Stimulated activated CD8-positive, alpha-beta memory T cell treated with anti-CD3 and anti-CD28 coated beads, Interleukin-4, amount 100 ng/mL, for 24 hours (primary cell): Measurements from ENCODE around the gene RBBP5.

ENCODE experiments used
- DNase-seq: peaks from one replicate; pipeline ENCODE4 v3.0.0-alpha.2; 2020; ENCODE audit warnings: low read depth

RBBP5 gene

DNA sequence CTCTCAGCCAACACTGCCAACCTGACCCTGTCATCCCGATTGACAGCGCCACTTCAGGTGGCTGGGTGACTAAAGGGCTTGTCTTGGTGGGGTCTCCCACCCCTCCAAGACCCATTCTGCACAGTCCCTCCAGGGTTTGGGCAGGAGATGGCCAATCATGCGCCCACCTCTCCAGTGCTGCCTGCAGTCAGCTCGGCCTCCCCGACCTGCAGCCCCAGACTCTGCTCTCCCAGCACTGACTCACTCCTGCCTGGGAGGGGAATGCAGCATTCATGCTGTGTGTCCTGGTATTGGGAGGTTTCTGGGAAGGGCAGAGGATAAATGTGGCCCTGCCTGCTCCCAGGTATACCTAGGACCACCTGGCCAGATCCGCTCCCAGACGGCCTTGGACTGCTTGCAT lies 47.3 kb downstream of the RBBP5 start:
- no peak for DNase-seq

DNA sequence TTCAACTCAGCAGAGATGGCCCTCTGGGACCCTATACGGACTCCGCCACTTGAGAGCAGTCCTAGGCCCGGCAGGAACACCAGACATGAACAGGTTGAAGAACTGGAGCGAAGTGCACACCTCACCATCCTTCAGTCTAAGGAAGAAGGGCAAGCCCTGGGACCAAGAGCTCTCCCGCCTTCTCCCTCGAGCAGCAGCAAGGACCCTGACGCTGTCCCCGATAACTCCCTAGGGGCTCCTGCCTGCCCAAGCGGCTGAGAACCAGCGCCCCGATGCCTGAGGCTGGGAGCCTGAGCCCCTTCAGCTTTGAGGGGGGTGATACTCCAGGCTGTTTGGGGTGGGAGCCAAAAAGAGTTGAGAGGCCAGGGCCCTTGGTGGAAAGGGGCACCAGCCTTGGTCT lies 47.7 kb downstream of the RBBP5 start:
- no peak for DNase-seq

DNA sequence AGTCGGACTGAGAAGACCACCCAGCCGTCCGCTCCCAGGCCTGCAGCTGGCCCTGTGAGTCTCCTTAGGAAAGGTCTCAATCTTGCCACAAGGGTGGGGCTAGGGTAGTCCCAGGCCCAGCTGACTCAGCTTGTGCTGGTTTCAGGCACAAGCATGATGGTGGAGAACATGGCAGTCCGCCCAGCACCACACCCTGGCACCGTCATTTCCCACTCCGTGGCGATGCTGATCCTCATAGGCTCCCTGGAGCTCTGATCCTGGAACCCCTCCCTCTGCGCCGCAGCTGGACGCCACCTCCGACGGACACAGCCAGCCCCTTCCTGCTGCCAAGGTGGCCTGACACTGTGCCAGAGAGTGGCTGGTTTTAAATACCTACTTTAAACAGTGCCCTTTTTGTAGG lies 48.3 kb downstream of the RBBP5 start:
- no peak for DNase-seq

DNA sequence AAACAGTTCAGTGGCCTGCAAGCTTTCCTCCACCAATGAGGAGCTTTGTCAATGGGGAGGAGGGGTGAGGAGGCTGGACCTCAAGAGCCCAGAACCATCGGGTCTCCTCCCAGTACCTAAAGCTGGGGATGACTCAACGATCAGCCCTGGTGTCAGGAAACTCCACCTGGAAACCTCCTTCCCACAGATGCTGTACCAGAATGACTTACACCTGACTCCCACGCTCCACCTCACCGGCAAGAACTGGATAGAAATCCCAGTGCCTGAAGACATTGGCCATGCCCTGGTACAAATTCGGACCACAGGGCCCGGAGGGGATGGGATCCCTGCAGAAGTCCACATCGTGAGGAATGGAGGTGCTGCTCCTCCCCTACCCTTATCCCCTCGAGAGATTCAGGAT lies 48.9 kb downstream of the RBBP5 start:
- DNase-seq: no peak

DNA sequence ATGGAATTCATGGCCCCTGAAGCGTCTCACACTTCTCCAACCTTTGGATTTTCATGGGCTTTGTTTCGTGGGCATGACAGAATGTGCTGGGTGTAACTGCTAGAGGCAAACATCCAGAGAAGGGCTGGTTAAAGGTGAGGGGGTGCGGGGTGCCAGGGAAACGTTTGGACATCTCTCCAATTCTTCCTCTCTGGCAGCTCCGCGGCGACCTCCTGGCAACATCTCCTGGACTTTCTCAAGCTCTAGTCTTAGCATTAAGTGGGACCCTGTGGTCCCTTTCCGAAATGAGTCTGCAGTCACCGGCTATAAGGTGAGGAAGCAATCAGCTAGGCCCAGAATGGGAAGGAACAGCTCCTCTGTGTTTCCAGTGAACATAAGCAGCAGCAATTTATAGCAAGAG lies 49.5 kb downstream of the RBBP5 start:
- no peak for DNase-seq

DNA sequence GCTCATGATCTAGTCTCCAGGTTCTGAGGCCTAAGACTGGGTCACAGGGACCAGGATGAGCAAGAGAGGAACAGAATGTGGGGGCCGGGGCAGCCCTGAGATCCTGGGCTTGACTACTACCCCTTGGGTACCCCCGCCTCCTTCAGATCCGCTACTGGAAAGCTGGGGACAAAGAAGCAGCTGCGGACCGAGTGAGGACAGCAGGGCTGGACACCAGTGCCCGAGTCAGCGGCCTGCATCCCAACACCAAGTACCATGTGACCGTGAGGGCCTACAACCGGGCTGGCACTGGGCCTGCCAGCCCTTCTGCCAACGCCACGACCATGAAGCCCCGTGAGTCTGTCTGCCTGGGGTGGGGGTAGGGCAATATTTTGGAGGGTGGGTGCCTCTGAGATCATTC lies 50.0 kb downstream of the RBBP5 start:
- DNase-seq: no peak

DNA sequence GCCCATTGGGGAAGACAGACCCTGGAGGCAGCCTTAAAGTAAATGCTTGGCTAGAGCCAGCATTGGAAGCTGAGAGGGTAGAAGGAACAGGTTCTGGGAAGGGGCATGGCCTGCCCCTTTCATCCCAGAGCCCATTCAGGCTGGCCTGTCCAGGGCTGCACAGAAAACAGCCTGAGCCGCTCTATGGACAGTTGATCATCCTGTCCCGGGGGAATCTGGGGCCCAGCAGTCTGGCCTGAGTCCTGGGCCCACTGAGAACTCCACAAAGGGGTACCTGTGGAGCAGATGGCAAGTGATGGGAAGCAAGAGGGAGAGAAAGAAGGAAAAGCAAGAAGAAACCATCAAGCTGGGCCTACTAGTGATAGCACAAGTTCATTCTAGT lies 50.8 kb downstream of the RBBP5 start:
- no peak for DNase-seq

DNA sequence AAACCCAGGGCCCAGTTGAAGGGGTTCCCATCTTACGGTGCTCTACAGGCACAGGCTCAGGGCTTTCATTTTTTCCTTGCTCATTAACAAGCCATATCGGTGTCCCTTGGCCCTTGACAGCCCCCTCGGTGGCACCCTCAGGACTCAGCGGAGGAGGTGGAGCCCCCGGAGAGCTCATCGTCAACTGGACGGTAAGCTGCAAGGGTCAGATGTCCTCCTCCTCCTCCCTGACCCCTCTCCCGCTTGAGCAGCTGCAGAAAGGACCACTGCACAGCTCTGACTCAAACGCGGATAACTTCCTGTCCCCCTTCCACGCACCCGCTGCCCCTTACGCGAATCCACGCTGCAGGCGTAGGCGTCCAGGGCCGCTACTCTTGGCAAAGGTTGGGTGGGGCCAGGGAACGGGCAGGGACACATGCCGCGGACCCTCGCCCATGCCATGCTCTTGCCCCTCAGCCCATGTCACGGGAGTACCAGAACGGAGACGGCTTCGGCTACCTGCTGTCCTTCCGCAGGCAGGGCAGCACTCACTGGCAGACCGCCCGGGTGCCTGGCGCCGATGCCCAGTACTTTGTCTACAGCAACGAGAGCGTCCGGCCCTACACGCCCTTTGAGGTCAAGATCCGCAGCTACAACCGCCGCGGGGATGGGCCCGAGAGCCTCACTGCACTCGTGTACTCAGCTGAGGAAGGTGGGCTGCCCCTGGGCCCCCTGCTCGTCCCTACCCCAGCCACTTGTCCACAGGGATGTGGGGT lies 52.2 kb downstream of the RBBP5 start:
- no peak for DNase-seq

DNA sequence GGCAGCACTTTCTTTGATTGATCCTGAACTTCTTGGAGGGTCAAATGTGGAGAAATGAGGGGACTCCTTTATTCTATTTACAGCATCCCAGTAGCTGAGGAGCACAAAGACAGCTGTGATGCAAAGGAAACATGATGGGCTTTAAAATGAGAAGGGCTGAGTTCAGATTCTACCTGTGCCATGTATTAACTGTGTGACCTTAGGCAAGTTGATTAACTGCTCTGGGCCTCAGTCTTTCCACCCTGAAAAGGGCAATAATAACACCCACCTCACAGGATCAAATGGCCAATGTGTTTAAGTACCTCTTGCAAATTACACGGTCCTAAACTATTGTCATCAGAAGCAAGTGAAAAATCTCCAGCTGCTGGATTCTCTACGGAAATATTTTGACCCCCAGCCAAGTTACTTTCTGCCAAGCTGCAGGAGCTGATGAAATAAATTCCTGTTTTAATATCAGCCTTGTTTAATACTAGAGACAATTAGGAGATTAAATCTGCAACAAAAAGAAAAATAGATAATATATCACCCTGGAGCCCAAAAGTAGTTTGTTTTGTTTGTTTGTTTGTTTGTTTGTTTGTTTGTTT lies 53.2 kb downstream of the RBBP5 start:
- DNase-seq: no peak

DNA sequence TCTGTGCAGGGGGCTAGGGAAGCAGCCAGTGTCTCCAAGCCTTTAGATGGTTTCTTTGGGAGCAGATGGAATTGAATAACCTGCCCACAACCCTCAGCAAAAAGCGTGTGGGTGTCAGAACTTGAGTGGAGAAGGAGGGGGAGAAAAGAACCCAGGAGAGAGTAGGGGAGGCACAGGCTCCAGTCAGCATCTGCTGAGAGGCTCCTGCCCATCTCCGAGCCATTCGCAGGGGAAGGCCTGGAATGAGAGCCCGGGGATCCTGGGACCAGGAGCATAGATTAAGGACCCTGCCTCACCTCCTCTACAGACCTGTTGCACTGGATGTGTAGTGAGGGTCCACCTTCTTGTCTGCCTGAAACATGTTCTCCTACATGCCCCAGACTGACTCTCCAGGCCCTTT lies 53.8 kb downstream of the RBBP5 start:
- no peak for DNase-seq

DNA sequence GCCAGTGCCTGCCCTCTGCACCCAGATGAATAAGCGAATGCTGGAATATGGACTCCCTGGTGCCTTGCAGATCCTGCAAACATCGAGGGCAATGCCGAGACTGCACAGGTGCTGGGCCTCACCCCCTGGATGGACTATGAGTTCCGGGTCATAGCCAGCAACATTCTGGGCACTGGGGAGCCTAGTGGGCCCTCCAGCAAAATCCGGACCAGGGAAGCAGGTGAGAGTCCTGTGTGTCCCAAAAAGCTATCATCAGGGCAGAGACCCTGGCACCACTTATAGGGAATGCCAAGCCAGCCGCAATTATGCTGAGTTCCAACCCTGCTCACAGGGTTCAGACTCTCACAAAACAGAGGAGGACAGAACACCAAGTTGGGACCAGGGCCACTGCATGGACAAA lies 54.7 kb downstream of the RBBP5 start:
- no peak for DNase-seq

DNA sequence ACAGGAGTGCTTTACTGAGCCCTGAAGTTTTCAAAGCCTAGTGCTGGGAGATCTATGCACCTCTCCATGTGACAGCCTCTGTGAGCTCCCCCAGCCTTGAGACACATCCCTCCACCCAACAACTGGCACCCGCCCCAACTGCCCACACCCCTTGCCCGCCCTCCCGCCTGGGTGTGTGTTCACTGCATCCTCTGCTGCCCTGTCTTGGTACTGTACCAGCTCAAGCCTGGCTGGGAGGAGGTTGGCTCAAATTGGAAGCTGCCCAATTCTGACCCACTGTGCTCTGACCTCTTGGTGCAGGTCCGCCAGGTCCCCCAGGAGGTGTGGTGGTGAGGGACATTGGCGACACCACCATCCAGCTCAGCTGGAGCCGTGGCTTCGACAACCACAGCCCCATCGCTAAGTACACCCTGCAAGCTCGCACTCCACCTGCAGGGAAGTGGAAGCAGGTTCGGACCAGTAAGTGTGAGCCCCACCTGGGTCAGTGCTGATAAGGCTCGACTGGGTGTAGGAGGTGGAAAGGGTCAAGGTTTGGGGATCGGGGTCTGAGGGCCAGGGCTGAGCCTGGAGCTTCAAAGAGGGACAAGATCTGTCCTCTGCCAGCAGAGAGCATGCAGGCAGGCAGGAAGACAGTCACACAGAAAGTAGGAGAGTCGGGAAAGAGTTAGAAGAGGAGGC lies 55.5 kb downstream of the RBBP5 start:
- DNase-seq: no peak

DNA sequence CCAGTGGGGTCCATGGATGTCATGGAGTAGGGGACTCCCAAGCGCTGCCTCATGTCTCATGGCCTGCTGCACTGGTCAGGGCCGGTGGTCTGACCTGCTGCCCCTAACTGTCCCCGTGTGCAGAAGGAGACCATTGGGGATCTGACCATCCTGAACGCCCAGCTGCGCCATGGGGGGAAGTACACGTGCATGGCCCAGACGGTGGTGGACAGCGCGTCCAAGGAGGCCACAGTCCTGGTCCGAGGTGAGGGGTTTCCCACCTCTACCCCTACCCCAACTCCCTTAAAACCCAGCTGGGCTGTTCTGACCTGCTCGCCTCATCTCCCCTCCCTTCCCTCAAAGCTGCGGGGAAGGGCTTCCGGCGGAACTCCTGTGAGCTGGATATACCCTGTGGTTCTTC lies 56.1 kb downstream of the RBBP5 start:
- DNase-seq: no peak

DNA sequence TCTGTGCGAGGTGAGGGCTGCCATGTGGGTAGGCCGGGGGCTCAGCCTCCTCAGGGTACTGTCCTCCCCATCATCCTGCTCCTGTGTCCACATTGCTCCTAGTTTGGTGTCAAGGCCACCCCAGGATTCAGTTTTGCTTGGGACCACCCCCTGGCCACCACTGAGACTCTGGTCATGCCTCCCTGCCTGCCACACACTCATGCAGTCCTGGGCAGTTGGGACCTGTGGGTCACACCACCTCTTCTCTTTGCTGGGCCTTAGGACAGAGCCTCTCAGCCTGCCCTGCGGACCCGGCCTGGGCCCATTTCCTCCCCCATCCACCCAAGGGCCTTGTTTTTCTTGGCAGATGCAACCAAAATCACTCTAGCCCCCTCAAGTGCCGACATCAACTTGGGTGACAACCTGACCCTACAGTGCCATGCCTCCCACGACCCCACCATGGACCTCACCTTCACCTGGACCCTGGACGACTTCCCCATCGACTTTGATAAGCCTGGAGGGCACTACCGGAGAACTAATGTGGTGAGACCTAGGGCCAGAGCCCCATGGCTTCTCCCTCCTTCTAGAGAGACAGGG lies 56.9 kb downstream of the RBBP5 start:
- no peak for DNase-seq

DNA sequence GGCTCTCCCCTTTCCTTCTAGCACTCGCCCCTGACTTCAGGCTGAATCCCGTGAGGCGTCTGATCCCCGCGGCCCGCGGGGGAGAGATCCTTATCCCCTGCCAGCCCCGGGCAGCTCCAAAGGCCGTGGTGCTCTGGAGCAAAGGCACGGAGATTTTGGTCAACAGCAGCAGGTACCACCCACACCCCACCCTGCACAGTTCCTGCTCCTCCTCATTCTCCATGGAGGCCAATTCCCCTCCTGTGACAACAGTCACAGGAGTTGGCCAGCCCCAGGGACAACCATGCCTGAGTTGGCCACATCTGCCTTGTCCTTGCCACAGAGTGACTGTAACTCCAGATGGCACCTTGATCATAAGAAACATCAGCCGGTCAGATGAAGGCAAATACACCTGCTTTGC lies 57.5 kb downstream of the RBBP5 start:
- DNase-seq: no peak

DNA sequence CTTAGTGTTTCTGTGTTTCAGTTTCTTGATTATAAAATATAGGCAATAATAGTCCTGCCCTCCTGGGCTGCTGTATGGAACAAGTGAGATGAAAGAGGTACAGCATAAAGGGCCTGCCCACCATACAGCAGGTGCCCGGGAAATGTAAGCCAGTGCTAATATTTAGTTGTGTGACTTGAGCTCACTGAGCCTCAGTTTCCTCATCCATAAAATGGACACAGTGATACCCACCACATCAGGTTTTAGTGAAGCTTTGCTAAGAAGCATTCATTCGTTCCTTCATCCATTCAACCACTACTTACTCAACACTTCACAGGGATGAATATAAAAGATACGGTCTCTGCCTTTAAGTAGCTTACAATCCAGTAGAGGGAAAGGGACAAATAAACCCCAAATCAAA lies 58.9 kb downstream of the RBBP5 start:
- no peak for DNase-seq

DNA sequence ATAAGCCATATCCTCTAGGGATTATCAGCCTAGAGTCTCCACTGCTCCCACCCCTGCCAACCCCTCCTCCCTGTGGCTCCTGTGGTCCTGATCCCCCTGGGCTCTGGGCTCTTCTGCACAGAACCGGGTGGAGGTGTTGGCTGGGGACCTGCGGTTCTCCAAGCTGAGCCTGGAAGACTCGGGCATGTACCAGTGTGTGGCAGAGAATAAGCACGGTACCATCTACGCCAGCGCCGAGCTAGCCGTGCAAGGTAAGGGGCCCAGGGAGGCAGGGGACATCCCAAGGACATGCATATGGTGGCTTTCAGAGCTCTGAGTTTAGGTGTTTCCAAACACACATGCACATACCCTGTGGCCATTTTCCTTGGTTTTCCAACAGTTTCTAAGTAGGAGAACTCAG lies 59.5 kb downstream of the RBBP5 start:
- no peak for DNase-seq

DNA sequence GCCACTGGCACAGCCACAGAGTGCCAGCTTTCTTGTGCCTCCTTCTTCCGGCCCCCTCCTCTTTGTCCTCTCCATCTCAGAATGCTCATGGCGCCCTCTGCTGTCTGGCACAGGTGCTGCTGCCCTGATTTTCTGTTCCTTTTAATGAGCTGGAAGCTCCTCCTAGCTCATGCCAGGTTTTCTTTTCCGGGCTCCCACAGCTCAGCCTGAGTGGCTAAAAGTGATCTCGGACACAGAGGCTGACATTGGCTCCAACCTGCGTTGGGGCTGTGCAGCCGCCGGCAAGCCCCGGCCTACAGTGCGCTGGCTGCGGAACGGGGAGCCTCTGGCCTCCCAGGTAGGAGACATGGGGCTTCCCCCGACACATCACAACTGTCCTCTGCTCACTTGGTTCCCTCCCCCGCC lies 60.1 kb downstream of the RBBP5 start:
- peak; percentile 47 for DNase-seq

DNA sequence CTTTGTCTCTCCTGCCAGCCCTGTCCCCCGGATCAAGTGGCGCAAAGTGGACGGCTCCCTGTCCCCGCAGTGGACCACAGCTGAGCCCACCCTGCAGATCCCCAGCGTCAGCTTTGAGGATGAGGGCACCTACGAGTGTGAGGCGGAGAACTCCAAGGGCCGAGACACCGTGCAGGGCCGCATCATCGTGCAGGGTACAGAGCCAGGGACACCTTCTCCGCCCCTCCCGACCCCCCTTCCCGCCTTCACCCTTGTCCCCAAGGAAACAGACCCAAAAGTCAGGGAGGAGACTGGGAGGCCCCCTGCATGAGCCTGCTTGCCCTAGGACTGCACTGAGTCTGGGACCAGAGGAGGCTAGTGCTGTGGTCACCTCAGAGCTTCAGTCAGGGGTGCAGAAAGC lies 60.6 kb downstream of the RBBP5 start:
- no peak for DNase-seq

DNA sequence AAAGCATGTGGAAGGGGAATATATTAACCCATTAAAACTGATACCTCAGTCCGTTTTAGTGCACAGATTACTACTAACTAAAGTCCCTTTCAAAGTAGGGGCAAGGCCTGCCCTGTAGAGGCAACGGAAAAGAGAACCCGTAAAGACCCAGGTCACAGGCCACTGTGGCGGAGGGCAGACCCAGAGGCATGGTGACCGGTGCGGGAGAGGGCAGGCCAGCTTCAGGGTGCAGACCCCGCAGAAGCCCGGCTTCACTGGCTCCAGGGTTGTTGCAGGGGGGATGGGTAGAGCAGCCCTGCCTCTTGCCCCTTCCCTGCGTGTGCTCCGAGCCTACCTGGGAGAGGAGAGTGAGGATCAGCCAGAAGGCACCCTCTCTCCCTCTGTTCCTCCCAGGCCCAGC lies 61.0 kb downstream of the RBBP5 start:
- DNase-seq: no peak

DNA sequence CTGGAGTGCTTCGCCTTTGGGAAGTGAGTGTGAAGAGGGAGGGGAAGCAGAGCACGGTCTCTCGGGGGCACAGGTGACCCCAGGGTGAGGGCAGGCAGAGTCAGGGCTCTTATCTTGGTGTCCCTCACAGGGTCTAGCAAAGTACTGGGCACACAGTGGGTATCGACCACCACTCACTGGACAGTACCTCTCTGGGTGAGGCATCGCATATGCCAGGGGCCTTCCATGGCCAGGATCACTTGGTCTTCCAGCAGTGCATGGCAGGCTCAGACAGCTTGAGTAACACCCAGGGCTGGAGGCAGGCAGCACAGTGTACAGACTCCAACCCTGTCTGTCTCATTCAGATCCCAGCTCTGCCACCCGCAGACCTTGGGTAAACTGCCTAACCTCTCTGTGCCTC lies 62.1 kb downstream of the RBBP5 start:
- no peak for DNase-seq

DNA sequence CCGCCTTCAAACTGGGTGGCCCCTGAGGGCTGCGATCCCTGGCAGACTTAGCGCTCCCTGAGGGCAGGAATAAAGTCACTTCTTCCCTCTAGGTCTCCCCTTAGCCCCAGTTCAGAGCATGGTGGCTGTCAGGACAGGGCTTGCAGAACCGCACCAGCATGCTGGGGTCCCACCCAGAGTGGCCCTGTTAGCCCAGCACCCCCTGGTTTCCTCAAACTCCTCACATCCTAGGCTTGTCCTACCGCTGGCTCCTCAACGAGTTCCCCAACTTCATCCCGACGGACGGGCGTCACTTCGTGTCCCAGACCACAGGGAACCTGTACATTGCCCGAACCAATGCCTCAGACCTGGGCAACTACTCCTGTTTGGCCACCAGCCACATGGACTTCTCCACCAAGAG lies 62.9 kb downstream of the RBBP5 start:
- DNase-seq: no peak

DNA sequence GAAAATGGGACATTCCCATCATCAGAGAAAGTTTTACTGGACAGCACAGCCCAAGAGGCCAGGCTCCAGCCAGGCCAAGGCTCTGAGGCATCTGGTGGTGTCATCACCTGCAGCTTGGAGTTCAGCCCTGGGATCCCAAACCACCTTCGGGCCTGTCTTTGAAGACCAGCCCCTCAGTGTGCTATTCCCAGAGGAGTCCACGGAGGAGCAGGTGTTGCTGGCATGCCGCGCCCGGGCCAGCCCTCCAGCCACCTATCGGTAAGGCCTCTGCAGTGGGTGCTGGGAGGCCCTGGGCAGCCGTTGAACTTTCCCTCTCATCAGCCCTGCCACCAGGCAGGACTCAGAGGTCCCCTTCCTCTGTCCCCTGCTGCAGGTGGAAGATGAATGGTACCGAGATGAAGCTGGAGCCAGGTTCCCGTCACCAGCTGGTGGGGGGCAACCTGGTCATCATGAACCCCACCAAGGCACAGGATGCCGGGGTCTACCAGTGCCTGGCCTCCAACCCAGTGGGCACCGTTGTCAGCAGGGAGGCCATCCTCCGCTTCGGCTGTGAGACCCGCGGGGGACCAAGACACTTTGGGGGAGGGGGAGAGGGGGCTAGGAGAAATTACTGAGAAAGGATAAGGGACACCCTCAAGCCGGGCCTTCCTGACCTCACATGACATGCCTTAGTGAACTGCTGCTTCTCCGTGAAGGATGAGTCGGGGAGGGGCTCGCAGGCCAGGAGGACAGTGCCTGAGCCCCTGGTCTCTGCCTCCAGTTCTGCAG lies 63.8 kb downstream of the RBBP5 start:
- DNase-seq: no peak
